Measurements from ENCODE around the gene SNX20. TPM values are rescaled to one million over a fixed set of nuclear protein-coding genes. Genes with fewer than 3 reads are reported as not detected.

Gene SNX20
- 10 to 100 TPM; 83.9 to 98.5 TPM for total RNA-seq

- POLR2A ChIA-PET, result interaction anchor here (1.0 to 1.1 kb wide), 2 partner anchors 64 to 81 kb away, joined by 3 read pairs; no protein-coding TSS in a partner anchor
These were observed at the start of gene SNX20 for GRCh38 chr16:50681021-50681885. SNX20 (minus strand) TSS chr16:50681312; CDS start chr16:50677526, 3,786 bp downstream.

GRCh38 chr16:50724306-50724705, 43.2 kb upstream of the SNX20 start:
- Mint-ChIP-seq H3K4me3 (no peak overlapping the region), H3K9me3 (peaks cover 34% of the 10 kb centered on the region), H3K27ac (peak overlapping the region; percentile 10), H3K27me3 (no peaks in the 10 kb centered on the region), H3K4me1 (peaks cover 19% of the 10 kb centered on the region), H3K36me3 (ENCODE audit: low read depth) (peaks cover 44% of the 10 kb centered on the region)
- POLR2A ChIA-PET, result no interaction called here
- CTCF ChIA-PET, result interaction anchor here (1.0 to 1.4 kb wide), 4 partner anchors 10 to 21 kb away, joined by 3 to 5 read pairs (median 3); no protein-coding TSS in a partner anchor
- DNase-seq, result peak; percentile 18

More at GRCh38 chr16:50681021-50681885, at the start of gene SNX20:
- H3K27me3 Mint-ChIP-seq, result no peaks in the 10 kb centered on the region
- peak within 1 kb of the TSS; percentile 88 for H3K4me3 Mint-ChIP-seq
- peak; percentile 79 for DNase-seq
- H3K4me1 Mint-ChIP-seq, result peaks cover 89% of the 10 kb centered on the region
- H3K9me3 Mint-ChIP-seq, result peaks cover 2% of the 10 kb centered on the region
- H3K36me3 Mint-ChIP-seq (ENCODE audit: low read depth), result peaks cover 48% of the 10 kb centered on the region
- CTCF ChIA-PET, result interaction anchor here (1.6 to 12.2 kb wide), 2 partner anchors 13 to 125 kb away, joined by 6 to 224 read pairs; no protein-coding TSS in a partner anchor
- H3K27ac Mint-ChIP-seq, result peak within 1 kb of the TSS; percentile 91

- Mint-ChIP-seq H3K27ac (peak overlapping the region; percentile 3), H3K27me3 (no peaks in the 10 kb centered on the region), H3K4me1 (peaks cover 21% of the 10 kb centered on the region), H3K4me3 (no peak overlapping the region), H3K36me3 (ENCODE audit: low read depth) (peaks cover 42% of the 10 kb centered on the region), H3K9me3 (peaks cover 26% of the 10 kb centered on the region)
- ChIA-PET CTCF (interaction anchor here (1.4 to 3.0 kb wide), 3 partner anchors 13 to 26 kb away, joined by 5 to 11 read pairs (median 6); no protein-coding TSS in a partner anchor), POLR2A (no interaction called here)
- no peak for DNase-seq
These were observed 41.8 kb upstream of the SNX20 start for GRCh38 chr16:50722960-50723359.

- no peak for DNase-seq
- no peaks in the 10 kb centered on the region for H3K27me3 Mint-ChIP-seq
- no peak overlapping the region for H3K27ac Mint-ChIP-seq
- H3K4me3 Mint-ChIP-seq, result no peak overlapping the region
- POLR2A ChIA-PET, result no interaction called here
- CTCF ChIA-PET, result interaction anchor here (1.3 to 3.0 kb wide), 3 partner anchors 14 to 51 kb away, joined by 4 to 11 read pairs (median 6); no protein-coding TSS in a partner anchor
- H3K4me1 Mint-ChIP-seq, result peaks cover 24% of the 10 kb centered on the region
- H3K36me3 Mint-ChIP-seq (ENCODE audit: low read depth), result peaks cover 42% of the 10 kb centered on the region
- H3K9me3 Mint-ChIP-seq, result peaks cover 26% of the 10 kb centered on the region
These were observed 41.3 kb upstream of the SNX20 start for GRCh38 chr16:50722405-50722737.

GRCh38 chr16:50721549-50722404, 40.7 kb upstream of the SNX20 start:
- CTCF ChIA-PET, result interaction anchor here (1.3 to 3.0 kb wide), 3 partner anchors 14 to 50 kb away, joined by 4 to 11 read pairs (median 6); no protein-coding TSS in a partner anchor
- H3K4me3 Mint-ChIP-seq, result no peak overlapping the region
- POLR2A ChIA-PET, result no interaction called here
- peaks cover 42% of the 10 kb centered on the region for H3K36me3 Mint-ChIP-seq (ENCODE audit: low read depth)
- DNase-seq, result no peak
- H3K9me3 Mint-ChIP-seq, result peaks cover 26% of the 10 kb centered on the region
- H3K27me3 Mint-ChIP-seq, result no peaks in the 10 kb centered on the region
- peaks cover 25% of the 10 kb centered on the region for H3K4me1 Mint-ChIP-seq
- H3K27ac Mint-ChIP-seq, result no peak overlapping the region

GRCh38 chr16:50719401-50720337, 38.6 kb upstream of the SNX20 start:
- Mint-ChIP-seq H3K9me3 (peaks cover 18% of the 10 kb centered on the region), H3K36me3 (ENCODE audit: low read depth) (peaks cover 26% of the 10 kb centered on the region), H3K27me3 (no peaks in the 10 kb centered on the region), H3K4me3 (no peak overlapping the region), H3K27ac (peak overlapping the region; percentile 60), H3K4me1 (peaks cover 25% of the 10 kb centered on the region)
- DNase-seq, result no peak
- CTCF ChIA-PET, result interaction anchor here (0.9 to 3.0 kb wide), 7 partner anchors 10 to 54 kb away, joined by 3 to 11 read pairs (median 4); no protein-coding TSS in a partner anchor
- POLR2A ChIA-PET, result no interaction called here

GRCh38 chr16:50718761-50719400, 37.8 kb upstream of the SNX20 start:
- Mint-ChIP-seq H3K27ac (no peak overlapping the region), H3K27me3 (no peaks in the 10 kb centered on the region), H3K4me1 (peaks cover 21% of the 10 kb centered on the region), H3K9me3 (peaks cover 11% of the 10 kb centered on the region), H3K4me3 (no peak overlapping the region), H3K36me3 (ENCODE audit: low read depth) (peaks cover 19% of the 10 kb centered on the region)
- CTCF ChIA-PET, result interaction anchor here (0.9 to 1.9 kb wide), 3 partner anchors 11 to 53 kb away, joined by 3 to 5 read pairs (median 4); no protein-coding TSS in a partner anchor
- no peak for DNase-seq
- POLR2A ChIA-PET, result no interaction called here

GRCh38 chr16:50718061-50718760, 37.1 kb upstream of the SNX20 start:
- H3K4me1 Mint-ChIP-seq, result peaks cover 20% of the 10 kb centered on the region
- no peak for DNase-seq
- ChIA-PET CTCF (interaction anchor here (0.9 to 1.9 kb wide), 2 partner anchors 17 to 53 kb away, joined by 3 to 4 read pairs; no protein-coding TSS in a partner anchor), POLR2A (no interaction called here)
- no peaks in the 10 kb centered on the region for H3K27me3 Mint-ChIP-seq
- peaks cover 8% of the 10 kb centered on the region for H3K9me3 Mint-ChIP-seq
- peak overlapping the region; percentile 58 for H3K27ac Mint-ChIP-seq
- peaks cover 14% of the 10 kb centered on the region for H3K36me3 Mint-ChIP-seq (ENCODE audit: low read depth)
- H3K4me3 Mint-ChIP-seq, result no peak overlapping the region

- Mint-ChIP-seq H3K27ac (peak overlapping the region; percentile 6), H3K9me3 (peaks cover 6% of the 10 kb centered on the region), H3K4me3 (no peak overlapping the region), H3K4me1 (peaks cover 20% of the 10 kb centered on the region), H3K27me3 (no peaks in the 10 kb centered on the region), H3K36me3 (ENCODE audit: low read depth) (peaks cover 10% of the 10 kb centered on the region)
- POLR2A ChIA-PET, result no interaction called here
- CTCF ChIA-PET, result interaction anchor here (0.9 to 1.9 kb wide), 3 partner anchors 21 to 39 kb away, joined by 3 to 10 read pairs (median 4); no protein-coding TSS in a partner anchor
- no peak for DNase-seq
These were observed 36.4 kb upstream of the SNX20 start for GRCh38 chr16:50717494-50717893.

GRCh38 chr16:50717091-50717490, 36.0 kb upstream of the SNX20 start:
- no peak overlapping the region for H3K27ac Mint-ChIP-seq
- H3K4me1 Mint-ChIP-seq, result peaks cover 22% of the 10 kb centered on the region
- ChIA-PET CTCF (interaction anchor here (0.9 to 1.9 kb wide), 6 partner anchors 9 to 52 kb away, joined by 3 to 10 read pairs (median 4); no protein-coding TSS in a partner anchor), POLR2A (no interaction called here)
- no peak overlapping the region for H3K4me3 Mint-ChIP-seq
- peaks cover 9% of the 10 kb centered on the region for H3K36me3 Mint-ChIP-seq (ENCODE audit: low read depth)
- DNase-seq, result no peak
- peaks cover 4% of the 10 kb centered on the region for H3K9me3 Mint-ChIP-seq
- no peaks in the 10 kb centered on the region for H3K27me3 Mint-ChIP-seq

GRCh38 chr16:50712956-50713355, 31.8 kb upstream of the SNX20 start:
- ChIA-PET POLR2A (no interaction called here), CTCF (no interaction called here)
- Mint-ChIP-seq H3K4me3 (no peak overlapping the region), H3K4me1 (peaks cover 33% of the 10 kb centered on the region), H3K27ac (no peak overlapping the region), H3K27me3 (no peaks in the 10 kb centered on the region), H3K36me3 (ENCODE audit: low read depth) (peaks cover 10% of the 10 kb centered on the region), H3K9me3 (no peaks in the 10 kb centered on the region)
- no peak for DNase-seq

Measured in activated CD4-positive, alpha-beta T cell treated with anti-CD3 and anti-CD28 coated beads, Interleukin-2, amount 10 ng/mL, durations not matched to agents 7 days and 5 days (primary cell).